HG02571 (cell line): ENCODE data around the gene OTUD5.

Source experiments
- ATAC-seq: cut with Tn5 transposase; IDR thresholded peaks from one replicate; pipeline ENCODE4 v1.9.1; 2021; ENCODE audit warnings: mild to moderate bottlenecking, moderate library complexity; ENCODE audit not compliant: unreplicated experiment

Gene OTUD5

DNA sequence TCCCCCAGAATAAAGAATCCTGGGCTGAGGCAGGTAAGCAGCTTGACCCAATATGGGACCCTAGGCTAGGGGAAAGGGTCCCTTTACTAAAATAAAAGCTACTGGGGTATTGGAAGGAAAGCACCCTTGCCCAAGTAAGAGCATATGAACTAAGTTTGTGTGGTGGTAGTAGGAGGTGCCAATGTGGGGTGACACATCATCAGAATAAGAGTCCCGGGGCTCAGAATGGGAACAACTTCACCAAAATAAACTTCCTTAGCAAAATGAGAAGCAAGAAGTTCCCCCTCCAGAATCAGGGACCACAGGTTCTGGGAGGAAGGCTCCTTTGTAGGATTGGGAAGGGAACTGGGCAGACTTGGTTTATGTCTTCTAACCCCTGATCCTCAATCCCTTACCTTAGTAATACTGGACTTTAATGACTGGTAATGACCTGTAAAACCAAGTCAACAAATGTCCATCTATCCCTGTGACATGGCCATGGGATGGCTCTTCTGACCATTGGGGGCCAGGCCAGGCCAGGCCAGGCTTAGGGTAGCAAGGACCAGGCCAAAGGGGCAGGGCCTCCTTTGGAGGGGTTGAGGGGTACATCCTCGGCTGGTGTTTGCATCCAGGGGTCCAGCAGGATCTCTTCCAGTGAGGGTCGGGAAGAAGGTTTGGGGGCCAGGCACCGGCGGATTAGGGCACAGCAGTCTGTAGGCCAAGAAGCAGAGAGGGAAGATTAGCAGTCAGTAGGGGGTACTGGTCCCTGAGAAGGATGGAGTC lies 43.6 kb downstream of the OTUD5 start:
- ATAC-seq = no peak

DNA sequence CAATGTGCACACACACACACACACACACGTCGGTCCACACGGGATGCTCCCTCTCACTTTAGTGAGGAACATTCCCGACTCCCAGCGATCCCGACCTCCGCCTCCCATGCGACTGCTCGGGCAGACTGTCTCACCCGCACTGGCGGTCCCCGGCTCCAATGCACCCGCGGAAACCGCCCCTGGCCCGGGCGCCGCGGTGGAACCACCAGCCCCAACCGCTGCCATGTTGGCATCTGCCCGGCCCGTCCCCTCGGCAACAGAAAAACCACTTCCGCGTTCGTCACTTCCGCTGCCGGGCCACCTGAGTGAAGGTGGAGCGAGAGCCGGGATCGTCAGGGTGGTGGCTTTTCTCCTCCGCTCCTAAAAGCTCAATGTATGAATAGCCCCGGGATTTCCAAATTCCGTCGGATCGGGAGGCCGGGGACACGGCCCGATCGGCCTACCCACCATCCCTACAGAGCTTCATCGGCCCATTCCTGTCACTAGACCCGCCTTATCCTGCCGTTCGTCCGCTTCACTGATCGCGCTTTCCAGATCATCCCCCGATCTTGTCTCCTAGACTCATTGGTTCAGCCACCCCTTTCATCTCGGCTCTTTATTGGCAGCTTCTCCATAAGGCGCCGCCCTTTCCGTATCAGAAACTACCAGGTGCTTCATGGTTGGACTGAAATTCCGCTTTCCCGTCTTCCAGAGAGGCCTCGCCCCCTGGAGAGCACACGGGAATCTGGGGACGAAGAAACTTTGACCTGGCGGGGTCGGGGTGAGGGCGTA lies 45.8 kb downstream of the OTUD5 start, which contains the start of gene SLC35A2:
TSS of gene SLC35A2 (minus strand) at position 235 of the 771 bp plus-strand sequence. CDS start at position 225, 10 bp downstream.
- ATAC-seq = peak; percentile 61

DNA sequence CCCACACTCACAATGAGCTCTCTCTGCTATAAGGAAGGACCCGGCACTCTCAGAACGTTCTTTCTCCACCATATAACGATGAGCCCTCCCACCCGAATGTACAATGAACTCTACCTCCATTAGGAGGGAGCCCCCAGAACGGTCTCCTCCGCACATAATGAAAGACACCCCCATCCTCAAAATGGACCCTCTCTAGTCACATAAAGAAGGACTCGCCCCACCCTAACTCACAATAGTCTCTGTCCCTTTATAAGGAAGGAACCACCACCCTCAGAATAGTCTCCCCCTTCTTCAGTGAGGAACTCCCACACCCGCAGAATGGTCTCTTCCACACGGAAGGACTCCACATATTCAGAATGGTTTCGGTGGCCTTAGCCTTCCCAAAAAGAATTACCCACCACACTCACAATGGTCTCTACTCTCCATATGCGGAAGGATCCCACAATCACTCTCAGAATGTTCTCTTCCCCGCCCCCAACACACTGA lies 46.4 kb downstream of the OTUD5 start:
- no peak for ATAC-seq

DNA sequence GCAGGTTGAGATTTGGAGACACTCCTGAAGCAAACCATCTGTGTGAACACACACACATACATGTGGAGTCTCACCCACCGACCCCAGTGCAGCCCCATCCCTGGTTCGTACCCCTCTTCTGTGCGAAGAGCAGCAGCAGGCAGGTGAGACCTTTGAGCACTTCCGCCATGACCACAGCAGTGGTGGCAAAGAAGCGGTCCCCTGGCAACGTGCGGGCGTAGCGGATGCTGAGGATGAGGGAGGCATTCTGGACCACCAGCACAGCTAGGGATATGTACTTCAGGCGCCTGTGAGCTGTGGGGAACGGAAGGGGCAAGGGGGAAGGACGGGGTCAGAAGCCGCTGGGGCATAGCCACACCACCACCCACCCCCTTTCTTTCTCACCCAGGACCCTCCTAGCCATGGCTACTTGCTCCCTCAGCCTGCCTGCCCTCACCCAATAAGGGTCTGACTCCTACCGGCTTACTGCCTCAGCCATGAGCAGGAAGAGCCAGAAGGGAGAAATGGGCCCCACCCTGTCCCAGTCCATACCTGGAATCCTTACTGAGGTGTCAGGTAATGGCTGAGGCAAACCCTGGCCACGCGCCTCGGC lies 47.6 kb downstream of the OTUD5 start:
- ATAC-seq = no peak

DNA sequence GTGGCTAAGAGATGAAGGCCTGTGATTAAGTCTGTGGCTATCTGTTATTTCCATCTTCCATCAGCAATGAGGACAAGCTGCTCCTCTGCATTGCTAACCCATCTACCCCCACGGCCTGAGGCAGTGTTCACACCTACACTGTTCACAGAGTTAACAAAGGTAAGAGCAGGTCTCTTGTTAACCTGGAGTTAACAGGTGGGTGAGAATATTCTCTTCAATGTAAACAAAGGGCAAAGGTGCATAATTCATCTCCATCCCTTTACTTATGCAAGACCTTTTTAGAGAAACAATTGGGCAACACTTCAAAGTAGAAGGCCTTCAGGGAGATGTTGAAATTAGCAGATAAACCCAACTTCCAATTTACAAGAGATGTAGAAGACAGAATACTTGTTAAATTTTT lies 48.8 kb downstream of the OTUD5 start:
- ATAC-seq = no peak

DNA sequence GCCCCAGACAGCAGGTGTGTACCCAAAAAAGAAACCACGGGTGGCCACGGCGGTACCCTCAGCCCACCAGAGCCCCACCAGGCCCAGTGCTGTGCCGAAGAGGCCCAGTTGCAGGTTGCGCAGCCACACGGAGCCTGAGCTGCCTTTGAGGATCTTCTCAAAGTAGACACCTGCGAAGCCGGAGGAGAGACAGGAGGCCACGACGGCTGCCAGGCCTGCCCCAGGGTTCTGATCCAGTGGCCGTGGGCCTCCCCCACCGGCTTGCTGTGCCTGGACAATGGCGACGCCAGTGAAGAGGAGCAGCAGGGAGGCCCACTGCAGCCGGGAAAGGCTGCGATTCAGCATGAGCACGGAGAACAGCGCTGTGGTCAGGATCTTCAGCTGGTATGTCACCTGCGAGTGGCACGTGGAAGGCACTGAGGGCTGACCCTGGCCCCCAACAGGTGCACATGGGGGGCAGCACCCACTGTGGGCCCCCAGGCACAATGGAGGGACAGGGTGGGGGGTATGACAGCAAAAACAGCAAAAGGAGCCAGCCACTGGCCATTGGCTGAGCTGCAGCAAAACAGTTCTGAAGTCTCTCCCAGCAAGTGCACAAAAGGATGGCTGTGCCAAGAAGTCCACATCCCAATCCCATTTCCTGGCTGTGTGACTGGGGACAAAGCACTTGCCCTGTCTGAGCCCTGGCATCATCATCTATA lies 52.2 kb downstream of the OTUD5 start:
- no peak for ATAC-seq

DNA sequence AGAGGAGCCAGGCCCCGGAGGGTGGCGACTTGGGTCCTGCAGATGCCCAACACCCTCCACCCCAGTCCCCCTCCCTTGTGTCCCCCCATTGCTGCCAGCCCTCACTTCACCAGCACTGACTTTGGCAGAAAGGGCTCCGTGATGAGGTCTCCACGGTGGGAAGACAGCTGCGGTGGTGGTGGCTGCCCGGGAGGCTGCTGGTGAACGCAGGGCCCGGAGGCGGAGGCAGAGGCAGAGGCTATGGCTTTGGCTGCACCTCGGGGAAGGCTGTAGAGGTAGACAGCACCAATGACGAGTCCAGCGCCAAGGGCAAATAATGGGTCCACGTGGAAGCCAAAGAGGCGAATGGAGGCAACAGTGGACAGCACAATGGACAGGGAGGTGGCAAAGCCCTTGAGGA lies 52.8 kb downstream of the OTUD5 start:
- ATAC-seq = no peak

DNA sequence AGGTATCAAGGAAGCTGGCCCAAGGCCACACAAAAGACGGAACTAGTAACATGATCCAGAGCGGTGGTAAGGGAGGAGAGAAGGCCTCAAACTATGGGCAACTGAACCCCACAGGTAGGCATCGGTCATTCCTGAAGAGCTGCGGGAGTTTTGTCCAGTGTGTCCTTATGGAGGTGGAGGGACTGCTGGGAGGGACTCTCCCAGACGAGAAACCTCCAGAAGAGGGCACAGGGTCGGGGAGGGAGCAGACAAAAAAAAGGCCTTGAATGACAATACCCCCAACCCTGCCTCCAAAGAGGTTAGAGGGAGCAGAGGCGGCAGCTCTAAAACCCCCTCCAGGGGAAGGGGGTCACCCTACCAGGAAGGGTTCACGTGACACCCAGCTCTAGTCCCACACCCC lies 53.2 kb downstream of the OTUD5 start:
- ATAC-seq = no peak

DNA sequence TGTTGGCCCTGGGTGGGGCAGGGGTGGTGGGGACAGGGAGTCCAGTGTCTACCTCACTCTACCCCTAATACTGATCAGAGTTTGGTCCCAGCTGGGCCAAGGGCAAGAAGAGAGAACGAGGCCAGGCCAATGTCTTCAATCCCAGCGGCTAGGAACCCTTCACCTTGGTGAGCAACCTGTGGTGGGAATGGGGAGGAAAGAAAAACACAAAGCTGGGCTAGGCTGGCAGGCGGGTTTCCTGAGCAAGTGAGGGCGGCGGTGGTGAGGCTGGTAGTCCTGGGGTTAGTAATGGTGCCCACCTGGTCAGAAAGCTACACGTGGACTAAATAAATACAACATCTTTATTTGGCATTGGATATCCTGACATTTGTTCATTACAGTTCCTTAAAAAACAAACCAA lies 54.1 kb downstream of the OTUD5 start:
- no peak for ATAC-seq

DNA sequence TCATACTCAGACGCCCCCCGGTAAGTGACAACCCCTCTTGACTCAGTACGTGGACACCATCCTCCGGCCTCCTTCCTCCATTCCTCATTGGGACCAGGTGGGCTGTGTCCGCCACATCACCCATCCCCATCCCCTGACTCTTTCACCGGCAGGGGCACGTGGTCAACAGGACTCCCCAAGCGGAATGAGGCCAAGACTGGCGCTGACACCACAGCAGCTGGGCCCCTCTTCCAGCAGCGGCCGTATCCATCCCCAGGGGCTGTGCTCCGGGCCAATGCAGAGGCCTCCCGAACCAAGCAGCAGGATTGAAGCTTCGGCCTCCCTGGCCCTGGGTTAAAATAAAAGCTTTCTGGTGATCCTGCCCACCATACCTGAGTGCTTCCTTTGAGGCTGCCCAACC lies 54.6 kb downstream of the OTUD5 start:
- no peak for ATAC-seq

DNA sequence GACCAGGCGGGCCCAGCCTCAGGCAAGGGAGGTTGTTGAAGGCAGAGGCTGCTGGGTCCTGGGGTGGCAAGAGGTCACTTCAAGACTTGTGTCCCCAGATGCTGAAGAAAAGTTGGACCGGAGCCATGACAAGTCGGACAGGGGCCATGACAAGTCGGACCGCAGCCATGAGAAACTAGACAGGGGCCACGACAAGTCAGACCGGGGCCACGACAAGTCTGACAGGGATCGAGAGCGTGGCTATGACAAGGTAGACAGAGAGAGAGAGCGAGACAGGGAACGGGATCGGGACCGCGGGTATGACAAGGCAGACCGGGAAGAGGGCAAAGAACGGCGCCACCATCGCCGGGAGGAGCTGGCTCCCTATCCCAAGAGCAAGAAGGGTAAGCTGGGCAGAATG lies 55.3 kb downstream of the OTUD5 start:
- ATAC-seq = no peak

DNA sequence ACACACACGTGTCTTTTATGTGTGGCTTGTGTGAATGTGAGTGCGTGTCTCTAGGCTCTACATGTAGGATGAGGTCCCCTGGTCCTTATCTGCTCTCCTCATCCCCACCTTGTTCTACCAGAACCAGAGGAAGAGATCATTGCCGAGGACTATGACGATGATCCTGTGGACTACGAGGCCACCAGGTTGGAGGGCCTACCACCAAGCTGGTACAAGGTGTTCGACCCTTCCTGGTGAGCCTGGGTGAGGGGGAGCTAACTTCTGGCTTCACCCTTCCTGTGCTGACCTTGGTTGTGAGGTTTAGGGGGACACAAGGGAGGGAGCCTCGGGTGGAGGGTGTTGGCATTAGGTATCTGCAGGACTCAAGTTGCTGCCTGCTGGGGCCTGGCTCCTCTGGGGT lies 56.3 kb downstream of the OTUD5 start:
- ATAC-seq = no peak

DNA sequence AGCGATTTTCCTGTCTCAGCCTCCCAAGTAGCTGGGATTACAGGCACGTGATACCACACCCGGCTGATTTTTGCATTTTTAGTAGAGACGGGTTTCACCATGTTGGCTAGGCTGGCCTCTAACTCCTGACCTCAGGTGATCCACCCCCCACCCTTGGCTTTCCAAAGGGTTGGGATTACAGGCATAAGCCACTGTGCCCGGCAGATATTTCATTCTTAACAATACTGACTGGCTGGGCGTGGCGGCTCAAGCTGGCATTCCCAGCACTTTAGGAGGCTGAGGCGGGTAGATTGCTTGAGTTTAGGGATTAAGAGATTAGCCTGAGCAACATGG lies 58.4 kb downstream of the OTUD5 start:
- ATAC-seq = no peak

DNA sequence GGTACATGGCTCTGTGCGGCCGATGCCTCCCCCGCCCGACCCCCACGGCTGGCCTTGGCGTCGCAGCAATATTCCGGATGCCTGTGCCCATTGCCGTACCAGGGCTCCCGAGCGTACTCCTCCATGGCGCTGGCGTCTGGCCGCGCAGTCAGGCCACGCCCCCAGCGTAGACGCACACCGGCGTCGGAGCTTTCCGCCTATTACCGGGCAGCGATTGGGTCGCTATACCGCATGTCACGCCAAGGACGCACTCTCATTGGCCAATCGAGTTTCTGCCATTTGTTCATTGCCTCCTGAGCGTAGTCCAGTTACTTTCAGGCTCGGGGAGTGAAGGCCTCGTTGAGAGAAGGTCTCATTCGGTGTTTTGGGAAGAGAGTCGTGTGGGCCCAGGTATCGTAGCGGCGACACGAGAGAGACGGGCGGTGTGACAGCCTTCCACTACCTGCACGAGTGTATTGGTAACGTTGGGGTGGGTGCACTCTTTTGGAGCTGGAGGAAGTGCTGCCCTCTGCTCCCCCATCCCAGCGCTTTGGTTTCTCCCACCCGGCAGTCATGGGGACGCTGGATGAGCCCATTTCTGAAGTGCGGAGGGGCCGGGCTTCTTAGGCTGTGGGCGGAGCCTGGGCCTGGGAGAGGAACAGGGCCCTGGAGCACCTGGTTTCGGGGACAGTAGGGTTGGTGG lies 59.6 kb downstream of the OTUD5 start, which contains the start of the genes PQBP1 and TIMM17B:
TSS of gene PQBP1 (plus strand) at position 306 of the 682 bp plus-strand sequence. CDS start 580 bp downstream, outside the sequence.
TSS of gene TIMM17B (minus strand) at position 144 of the 682 bp plus-strand sequence. CDS start at position 125, 19 bp downstream.
- peak; percentile 87 for ATAC-seq

DNA sequence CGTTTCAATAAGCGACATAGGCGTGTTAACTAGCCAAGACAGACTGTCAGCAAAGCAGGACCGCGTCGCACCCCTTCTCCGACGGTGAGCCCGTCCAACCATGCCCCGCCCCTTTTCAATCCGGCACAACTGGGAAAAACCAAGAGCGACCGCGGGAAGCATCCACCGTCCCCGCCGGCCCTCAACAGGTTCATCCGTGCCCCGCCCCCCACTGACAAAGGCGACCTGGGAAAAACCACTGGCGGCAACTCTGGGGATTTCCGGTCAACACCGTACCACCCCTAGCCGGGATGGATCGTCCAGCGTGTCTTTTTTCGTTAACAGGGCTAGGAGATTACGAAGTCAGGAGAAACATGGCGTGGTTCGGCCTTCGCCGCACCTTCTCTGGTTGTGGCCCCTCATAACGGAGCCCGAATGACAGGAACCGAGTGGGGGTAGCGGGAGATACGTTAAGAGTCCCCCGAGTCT lies 60.2 kb downstream of the OTUD5 start:
- peak; percentile 5 for ATAC-seq

DNA sequence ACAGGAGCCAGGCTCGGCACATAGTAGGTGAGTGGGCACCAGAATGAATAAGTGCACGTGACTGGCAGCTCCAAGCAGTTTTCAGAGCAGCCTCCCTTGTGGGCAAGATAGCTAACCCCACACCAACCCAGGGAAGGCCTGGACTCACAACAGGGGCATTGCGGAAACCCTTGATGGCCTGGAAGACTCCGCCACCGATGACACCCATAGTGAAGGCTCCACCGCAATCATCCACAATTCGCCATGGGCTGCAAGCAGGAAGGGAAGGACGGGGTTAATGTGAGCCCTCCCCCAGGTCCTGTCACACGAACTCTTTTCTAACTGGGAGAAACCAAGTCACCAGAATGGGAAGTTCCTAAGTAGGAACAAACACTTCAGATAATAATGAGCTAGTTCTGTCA lies 60.8 kb downstream of the OTUD5 start:
- ATAC-seq = no peak

DNA sequence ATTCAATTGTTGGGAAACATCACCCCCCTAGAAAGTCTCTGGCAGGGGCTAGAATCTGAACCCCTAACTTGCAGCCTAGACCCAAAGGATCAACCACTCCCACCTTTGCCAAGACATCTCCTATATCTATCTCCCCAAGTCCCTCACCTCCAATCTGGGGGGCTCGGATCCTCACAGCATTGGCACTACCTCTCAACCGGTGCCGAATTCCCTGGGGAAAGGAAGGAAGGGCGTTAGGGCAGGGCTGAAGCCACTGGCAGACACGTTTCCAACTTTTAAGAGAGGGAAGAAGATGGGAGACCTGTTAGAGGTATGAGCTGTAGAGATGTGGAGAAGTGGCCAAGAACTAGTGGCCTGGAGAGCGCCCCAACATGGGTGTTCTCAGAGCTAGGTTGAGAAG lies 62.5 kb downstream of the OTUD5 start:
- ATAC-seq = no peak

DNA sequence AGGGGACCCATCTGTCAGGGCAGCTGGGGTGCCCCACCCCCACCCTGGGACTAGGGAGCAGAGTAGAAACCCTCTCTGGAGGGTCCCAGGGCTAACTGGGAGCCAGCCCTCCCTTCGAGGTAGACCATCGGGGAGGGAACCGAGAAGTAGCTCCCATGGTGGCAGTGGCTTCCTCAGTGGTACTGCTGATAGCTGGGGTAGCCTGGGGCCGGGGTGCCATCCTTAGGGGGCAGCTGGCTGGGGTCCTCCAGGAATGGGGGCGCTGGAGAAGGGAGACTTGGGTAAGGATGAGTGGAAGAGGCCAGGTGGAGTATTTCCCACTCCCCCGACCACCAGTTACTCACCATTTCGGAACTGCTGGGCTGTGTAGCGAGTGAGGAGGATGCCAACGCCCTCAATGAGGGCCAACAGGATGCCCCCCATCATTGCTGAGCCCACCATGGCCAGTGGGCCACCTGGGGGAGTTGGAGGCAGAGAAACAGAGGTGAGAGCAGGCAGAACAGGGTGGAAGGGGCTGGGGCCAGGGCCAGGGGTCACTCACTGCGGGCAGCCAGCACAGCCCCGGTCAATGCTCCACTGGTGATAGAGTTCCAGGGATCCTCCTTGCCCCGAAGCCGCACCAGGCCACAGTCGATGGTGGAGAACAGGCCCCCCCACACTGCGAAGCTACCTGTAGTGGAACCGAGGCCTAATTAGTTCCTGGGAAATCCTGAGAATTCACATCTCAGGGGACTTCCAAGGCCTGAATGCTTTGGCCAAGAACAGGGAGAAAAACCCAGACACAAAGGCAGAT lies 63.7 kb downstream of the OTUD5 start:
- no peak for ATAC-seq

DNA sequence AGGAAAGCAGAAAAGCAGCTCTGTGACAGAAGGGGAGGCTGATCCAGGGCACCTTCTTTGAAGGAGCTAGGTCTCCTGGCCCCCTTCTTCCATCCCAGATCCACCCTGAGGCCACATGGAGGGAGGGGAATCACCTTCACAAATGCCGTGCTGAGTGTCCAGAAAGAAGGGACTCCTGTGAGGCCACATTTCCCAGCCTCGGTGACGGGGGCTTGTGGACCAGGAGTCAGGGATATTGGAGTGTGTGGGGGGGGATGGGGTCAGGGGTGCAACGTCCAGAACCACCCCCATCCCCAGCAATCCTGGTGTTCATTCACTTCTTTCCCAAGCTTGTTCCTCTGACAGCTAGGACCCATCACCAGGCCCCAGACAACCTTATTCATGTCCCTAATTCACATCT lies 64.5 kb downstream of the OTUD5 start:
- no peak for ATAC-seq
